K562 (cell line): Measurements from ENCODE around the gene IMPDH2. TPM values are rescaled to one million over a fixed set of nuclear protein-coding genes. Genes with fewer than 3 reads are reported as not detected.
A peak's percentile ranks its signal among the peaks of the same experiment; 100 is the strongest.

Source experiments
- BRCA1 ChIP-seq, 2 experiments: fragments of 450-650 bp in 1 of 2; sonication (generic) in 1 of 2; formaldehyde crosslinking in 1 of 2; IDR thresholded peaks; 2 replicates each; pipeline versions ENCODE4 v1.5.0 to v1.6.1; 2017 to 2020; ENCODE audit warnings: mild to moderate bottlenecking in 1 of 2, missing genetic modification reagents in 1 of 2
- DEAF1 ChIP-seq: fragments of 450-650 bp; formaldehyde crosslinking; IDR thresholded peaks from 2 replicates; pipeline ENCODE4 v1.4.0; 2020; ENCODE audit warnings: mild to moderate bottlenecking, moderate library complexity
- E2F4 ChIP-seq: sonication (generic); formaldehyde crosslinking; IDR thresholded peaks from 2 replicates; pipeline ENCODE4 v1.8.0; 2022; ENCODE audit warnings: mild to moderate bottlenecking, low read depth, missing genetic modification reagents
- FUS ChIP-seq: fragments of 200-400 bp; formaldehyde crosslinking; optimal IDR thresholded peaks from 2 replicates; pipeline ENCODE3; 2017; ENCODE audit warnings: low read depth, low read length
- GABPB1 ChIP-seq: sonication (generic); formaldehyde crosslinking; IDR thresholded peaks from 2 replicates; pipeline ENCODE4 v1.8.0; 2022; ENCODE audit warnings: mild to moderate bottlenecking, missing genetic modification reagents
- GATAD2B ChIP-seq: fragments of 450-650 bp; IDR thresholded peaks from 2 replicates; pipeline ENCODE4 v1.6.1; 2017; ENCODE audit warnings: mild to moderate bottlenecking, borderline replicate concordance
- HMG20B ChIP-seq: fragments of 250-450 bp; sonication (Bioruptor Pico); IDR thresholded peaks from 2 replicates; pipeline ENCODE4 v1.5.0; 2021; ENCODE audit warnings: mild to moderate bottlenecking
- KDM4B ChIP-seq, 2 experiments: fragments of 450-650 bp in 1 of 2; sonication (generic) in 1 of 2; IDR thresholded peaks; 2 replicates each; pipeline ENCODE4 v1.6.1; 2016 to 2017; ENCODE audit warnings: borderline replicate concordance in 2 of 2, antibody characterized with exemption in 1 of 2, low read depth in 1 of 2, mild to moderate bottlenecking in 1 of 2
- KLF10 ChIP-seq: fragments of 250-450 bp; sonication (Bioruptor Pico); IDR thresholded peaks from 2 replicates; pipeline ENCODE4 v1.6.1; 2021; ENCODE audit warnings: matching md5 sums
- KLF16 ChIP-seq: IDR thresholded peaks from 2 replicates; pipeline ENCODE4 v1.6.1; 2016; ENCODE audit warnings: antibody characterized with exemption
- LEF1 ChIP-seq: fragments of 450-650 bp; IDR thresholded peaks from 2 replicates; pipeline ENCODE4 v1.6.1; 2016; ENCODE audit warnings: mild to moderate bottlenecking
- MCM7 ChIP-seq, 2 experiments: fragments of 450-650 bp; IDR thresholded peaks; 2 replicates each; pipeline ENCODE4 v1.6.1; 2016 to 2018
- NFE2 ChIP-seq: IDR thresholded peaks from 2 replicates; pipeline ENCODE4 v1.6.1; 2014; ENCODE audit warnings: antibody characterized with exemption, low read depth
- NR2F6 ChIP-seq: fragments of 450-650 bp; formaldehyde crosslinking; IDR thresholded peaks from 2 replicates; pipeline ENCODE4 v1.4.0; 2020; ENCODE audit warnings: mild to moderate bottlenecking
- RHOXF2B ChIP-seq: fragments of 250-450 bp; sonication (Bioruptor Pico); conservative IDR thresholded peaks from 2 replicates; pipeline ENCODE4 v1.5.1; 2021
- RUNX1 ChIP-seq: sonication (generic); IDR thresholded peaks from 2 replicates; pipeline ENCODE4 v1.6.1; 2016; ENCODE audit warnings: antibody characterized with exemption, low read depth
- SAP30 ChIP-seq: fragments of 200-600 bp; sonication (generic); IDR thresholded peaks from 2 replicates; pipeline ENCODE4 v1.6.1; 2012; ENCODE audit warnings: borderline replicate concordance, low read depth, mild to moderate bottlenecking, moderate library complexity, low read length, control low read depth, inconsistent platforms; ENCODE audit not compliant: insufficient read depth, poor library complexity, severe bottlenecking
- SMARCC2 ChIP-seq: fragments of 450-650 bp; IDR thresholded peaks from 2 replicates; pipeline ENCODE4 v1.6.1; 2017; ENCODE audit warnings: antibody characterized with exemption, moderate library complexity, mild to moderate bottlenecking, low read depth
- STAG1 ChIP-seq: sonication (generic); formaldehyde crosslinking; IDR thresholded peaks from 2 replicates; pipeline ENCODE4 v1.5.0; 2020; ENCODE audit warnings: missing genetic modification reagents, borderline replicate concordance
- STAT5B ChIP-seq: fragments of 250-450 bp; sonication (Bioruptor Pico); IDR thresholded peaks from 2 replicates; pipeline ENCODE4 v1.8.0; 2021; ENCODE audit warnings: mild to moderate bottlenecking, inconsistent platforms
- TAF1 ChIP-seq: IDR thresholded peaks from 2 replicates; pipeline ENCODE4 v1.6.1; 2011; ENCODE audit warnings: mild to moderate bottlenecking, low read length, moderate library complexity; ENCODE audit not compliant: insufficient read depth, control insufficient read depth, severe bottlenecking; ENCODE audit errors: extremely low read depth
- TOE1 ChIP-seq, 2 experiments: fragments of 450-650 bp in 1 of 2; sonication (generic) in 1 of 2; formaldehyde crosslinking in 1 of 2; IDR thresholded peaks; 2 replicates each; pipeline versions ENCODE4 v1.7.1 to v1.8.0; 2016 to 2022; ENCODE audit warnings: borderline replicate concordance in 2 of 2, mild to moderate bottlenecking in 2 of 2, antibody characterized with exemption in 1 of 2, inconsistent platforms in 1 of 2, low read depth in 1 of 2, missing genetic modification reagents in 1 of 2, moderate library complexity in 1 of 2
- ZNF445 ChIP-seq: fragments of 250-450 bp; sonication (Bioruptor Pico); IDR thresholded peaks from 2 replicates; pipeline ENCODE4 v1.4.0; 2020; ENCODE audit warnings: low read depth, mild to moderate bottlenecking, moderate library complexity
- ZNF780A ChIP-seq: fragments of 250-450 bp; sonication (Bioruptor Pico); IDR thresholded peaks from 2 replicates; pipeline ENCODE4 v1.5.0; 2021; ENCODE audit warnings: mild to moderate bottlenecking
- polyA plus RNA-seq, 8 experiments: library from polyadenylated mRNA; depleted of rRNA in 4 of 8; stranded (reverse) in 5 of 8; unstranded in 3 of 8; fragments of >200 nt; fragmentation: Nextera tagmentation in 2 of 8; fragmentation: Illumina TruSeq in 1 of 8; extraction: Ambion mirVana in 2 of 8; extraction: Trizol in 1 of 8; gene quantifications; 2 replicates each; pipeline versions ENCODE4 v1.2.1 to v1.2.3, GENCODE V29; 2011 to 2014; ENCODE audit warnings: inconsistent platforms in 1 of 8, missing spikeins in 1 of 8
- total RNA-seq, 7 experiments: library from RNA; depleted of rRNA in 6 of 7; stranded (reverse); fragments of >200 nt in 6 of 7; fragmentation: Illumina TruSeq in 2 of 7; extraction: Trizol in 2 of 7; gene quantifications; 2 replicates each; pipeline versions ENCODE4 v1.2.1 to v1.2.3, GENCODE V29; 2011 to 2021; ENCODE audit warnings: low replicate concordance in 1 of 7
- TF ChIP-seq, protein P1 (sequence below): sonication (generic); formaldehyde crosslinking; IDR thresholded peaks from 2 replicates; pipeline ENCODE4 v1.8.1; 2023; ENCODE audit warnings: mild to moderate bottlenecking, missing genetic modification reagents, moderate library complexity

IMPDH2 gene
- total and polyA plus RNA-seq, 9 of the 15 experiments (the other 6 are each of a cell fraction or from before 2014, with no cell fraction given), result 318 to 507 (median 366) TPM

GRCh38 chr3:49021213-49021812, 7.9 kb downstream of the IMPDH2 start (continued):
- TF ChIP-seq NR2F6 (CRISPR knock-in tag) (no peak), SMARCC2 (no peak), FUS (no peak), TAF1 (peak; percentile 93), GATAD2B (no peak), NFE2 (no peak), RHOXF2B (CRISPR knock-in tag) (no peak), LEF1 (no peak), GABPB1 (peak; percentile 47; the same call in 1 of the 2 replicates), KLF16 (peak; percentile 79), KDM4B (IDR thresholded peaks at IDR 0.05; ENCODE audit: borderline replicate concordance in 2 of 2, low read depth in 1 of 2) (no peak), STAG1 (CRISPR knock-in tag) (no peak), E2F4 (CRISPR knock-in tag) (no peak), HMG20B (CRISPR knock-in tag) (no peak), SAP30 (peak; percentile 54), KLF10 (CRISPR knock-in tag) (no peak), BRCA1 (IDR thresholded peaks at IDR 0.05) (no peak), BRCA1 (CRISPR knock-in tag; IDR thresholded peaks at IDR 0.05) (no peak), STAT5B (CRISPR knock-in tag) (no peak), MCM7 (IDR thresholded peaks at IDR 0.05) (no peak), ZNF445 (no peak), DEAF1 (CRISPR knock-in tag) (no peak), RUNX1 (no peak), ZNF780A (no peak), TOE1 (IDR thresholded peaks at IDR 0.05; ENCODE audit: borderline replicate concordance) (no peak), TOE1 (CRISPR knock-in tag; IDR thresholded peaks at IDR 0.05; ENCODE audit: borderline replicate concordance, low read depth) (no peak)
- TF ChIP-seq, protein P1, sequence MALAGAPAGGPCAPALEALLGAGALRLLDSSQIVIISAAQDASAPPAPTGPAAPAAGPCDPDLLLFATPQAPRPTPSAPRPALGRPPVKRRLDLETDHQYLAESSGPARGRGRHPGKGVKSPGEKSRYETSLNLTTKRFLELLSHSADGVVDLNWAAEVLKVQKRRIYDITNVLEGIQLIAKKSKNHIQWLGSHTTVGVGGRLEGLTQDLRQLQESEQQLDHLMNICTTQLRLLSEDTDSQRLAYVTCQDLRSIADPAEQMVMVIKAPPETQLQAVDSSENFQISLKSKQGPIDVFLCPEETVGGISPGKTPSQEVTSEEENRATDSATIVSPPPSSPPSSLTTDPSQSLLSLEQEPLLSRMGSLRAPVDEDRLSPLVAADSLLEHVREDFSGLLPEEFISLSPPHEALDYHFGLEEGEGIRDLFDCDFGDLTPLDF (CRISPR knock-in tag), result no peak
